ENCODE measurements around the gene SFT2D3.

SFT2D3 gene

DNA sequence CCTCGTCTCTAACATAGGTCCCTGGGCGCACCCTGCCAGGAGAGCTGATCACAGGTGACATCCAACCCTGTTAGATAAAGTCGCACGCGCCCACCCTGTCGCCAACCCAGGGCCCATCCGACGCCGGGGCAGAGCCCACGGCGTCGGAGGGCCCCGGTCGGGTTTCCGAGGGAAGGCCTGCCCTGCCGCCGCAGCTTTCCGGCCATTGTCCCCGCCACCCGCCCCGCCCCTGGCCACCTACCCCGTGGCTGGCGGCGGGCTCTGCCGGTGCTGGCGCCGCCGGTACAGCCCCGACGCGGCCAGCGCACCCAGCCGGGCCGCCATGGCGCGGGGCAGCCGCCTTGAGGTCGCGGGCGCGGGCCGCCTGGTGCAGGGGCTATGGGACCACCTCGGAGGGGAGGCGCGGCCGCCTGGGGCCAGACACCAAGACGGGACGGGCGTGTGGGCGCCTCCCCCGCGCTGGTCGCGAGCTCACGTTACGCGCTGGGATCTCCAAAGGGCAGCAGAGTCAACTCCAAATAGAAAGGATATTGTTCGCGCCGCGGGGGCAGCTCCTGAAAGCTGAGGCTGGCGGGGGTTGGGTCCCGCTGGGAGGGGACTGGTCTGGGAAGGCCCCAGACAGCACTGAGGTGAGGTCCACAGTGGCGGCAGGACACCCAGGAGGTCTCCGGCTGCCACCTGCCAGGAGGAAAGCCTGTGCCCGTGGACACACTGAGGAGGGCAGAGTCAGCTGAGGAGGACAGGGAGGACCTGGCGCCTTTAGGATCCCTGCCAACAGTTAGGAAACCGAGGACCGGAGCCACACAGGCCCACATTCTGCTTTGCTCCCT is 37.0 kb upstream of the SFT2D3 start:
- DNase-seq (ENCODE audit: low spot score), result peak; percentile 81

DNA sequence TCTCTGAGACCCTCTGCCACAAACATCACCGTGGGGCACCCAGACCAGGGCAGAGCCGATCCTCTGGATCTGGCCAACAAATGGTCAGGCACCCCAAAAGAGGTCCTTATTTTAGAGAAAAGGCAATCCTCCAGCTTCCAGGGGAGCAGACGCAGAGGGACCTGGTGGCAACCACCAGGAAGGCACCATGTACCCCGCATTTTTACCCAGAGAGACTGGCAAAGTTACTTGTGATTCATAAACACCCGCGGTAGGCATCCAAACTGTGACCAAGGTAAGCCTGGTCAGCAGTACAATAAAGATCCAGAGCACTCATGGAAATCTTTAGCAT is 36.4 kb upstream of the SFT2D3 start:
- DNase-seq (ENCODE audit: low spot score), result no peak

GRCh38 chr2:127665267-127665893 is 35.9 kb upstream of the SFT2D3 start:
- no peak for DNase-seq (ENCODE audit: low spot score)

- DNase-seq (ENCODE audit: low spot score), result no peak
These were observed 32.2 kb upstream of the SFT2D3 start for GRCh38 chr2:127669056-127669455.

DNA sequence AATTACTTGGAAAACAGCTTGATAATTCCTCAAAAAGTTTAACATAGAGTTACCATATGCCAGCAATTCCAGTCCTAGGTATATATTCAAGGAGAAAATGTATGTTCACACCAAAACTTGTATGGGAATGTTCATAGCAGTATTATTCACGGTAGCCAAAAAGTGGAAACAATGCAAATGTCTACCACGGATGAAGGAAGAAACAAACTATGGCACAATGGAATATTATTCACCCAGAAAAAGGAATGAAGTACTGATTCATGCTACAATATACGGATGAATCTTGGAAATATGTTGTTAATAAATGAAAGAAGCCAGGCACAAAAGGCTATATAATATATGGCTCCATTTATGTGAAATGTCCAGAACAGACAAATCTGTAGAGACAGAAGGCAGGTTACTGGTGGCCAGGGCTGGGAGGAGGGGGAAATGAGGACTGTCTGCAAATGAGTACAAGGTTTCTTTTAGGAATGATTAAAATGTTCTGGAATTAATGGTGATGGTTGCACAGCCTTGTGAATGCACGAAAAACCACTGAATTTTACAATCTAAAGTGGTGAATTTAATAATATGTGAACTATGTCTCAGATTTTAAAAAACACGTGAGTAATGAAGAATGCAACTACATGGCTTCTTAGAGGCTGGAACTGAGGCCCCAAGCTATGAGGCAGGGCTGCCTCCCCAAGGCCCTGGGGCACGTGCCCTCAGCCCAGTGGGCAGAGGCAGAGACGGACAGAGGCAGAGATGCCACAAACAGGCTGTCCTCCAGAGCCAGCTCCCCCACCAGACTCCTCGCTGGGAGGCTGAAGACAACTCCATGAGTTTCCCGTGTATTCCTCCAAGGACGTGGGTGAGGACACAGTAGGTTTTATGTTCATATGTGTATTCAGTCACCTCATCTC is 31.0 kb upstream of the SFT2D3 start:
- DNase-seq (ENCODE audit: low spot score), result no peak

GRCh38 chr2:127670957-127671290 is 30.4 kb upstream of the SFT2D3 start:
- DNase-seq (ENCODE audit: low spot score), result no peak

DNA sequence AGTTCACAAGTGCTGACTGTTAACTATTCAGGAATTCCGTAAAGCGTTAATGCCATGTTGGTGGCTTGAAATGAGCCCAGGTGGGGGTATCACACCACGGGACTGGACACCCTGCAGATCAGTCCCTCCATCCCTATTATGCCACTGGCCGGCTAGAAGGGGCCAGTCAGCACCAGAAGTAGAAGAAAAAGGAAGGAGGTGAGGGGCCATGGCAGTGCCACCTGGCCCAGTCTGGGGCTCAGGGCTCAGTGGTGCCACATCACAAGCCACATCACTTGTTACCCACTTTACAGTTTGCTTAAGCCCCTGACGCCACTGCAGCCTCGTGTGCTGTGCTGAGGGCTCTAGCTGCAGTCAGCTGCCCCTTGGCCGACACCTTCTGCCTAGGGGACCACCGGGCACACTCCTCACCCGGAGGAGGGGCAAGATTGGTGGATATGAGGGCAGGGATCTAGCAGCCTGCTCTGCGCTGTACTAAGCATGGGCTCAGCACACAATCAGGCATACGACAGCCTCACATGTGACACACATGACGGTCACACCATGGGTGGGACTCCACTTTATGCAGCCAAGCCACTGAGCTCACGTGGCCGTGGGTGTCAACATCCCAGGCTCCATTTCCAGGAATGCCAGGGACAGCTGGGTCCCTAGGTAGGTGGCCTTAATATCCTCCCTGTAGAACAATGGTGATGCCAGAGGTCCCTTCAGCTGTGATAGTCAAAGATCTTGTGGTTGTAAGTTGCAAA is 29.6 kb upstream of the SFT2D3 start:
- no peak for DNase-seq (ENCODE audit: low spot score)

DNA sequence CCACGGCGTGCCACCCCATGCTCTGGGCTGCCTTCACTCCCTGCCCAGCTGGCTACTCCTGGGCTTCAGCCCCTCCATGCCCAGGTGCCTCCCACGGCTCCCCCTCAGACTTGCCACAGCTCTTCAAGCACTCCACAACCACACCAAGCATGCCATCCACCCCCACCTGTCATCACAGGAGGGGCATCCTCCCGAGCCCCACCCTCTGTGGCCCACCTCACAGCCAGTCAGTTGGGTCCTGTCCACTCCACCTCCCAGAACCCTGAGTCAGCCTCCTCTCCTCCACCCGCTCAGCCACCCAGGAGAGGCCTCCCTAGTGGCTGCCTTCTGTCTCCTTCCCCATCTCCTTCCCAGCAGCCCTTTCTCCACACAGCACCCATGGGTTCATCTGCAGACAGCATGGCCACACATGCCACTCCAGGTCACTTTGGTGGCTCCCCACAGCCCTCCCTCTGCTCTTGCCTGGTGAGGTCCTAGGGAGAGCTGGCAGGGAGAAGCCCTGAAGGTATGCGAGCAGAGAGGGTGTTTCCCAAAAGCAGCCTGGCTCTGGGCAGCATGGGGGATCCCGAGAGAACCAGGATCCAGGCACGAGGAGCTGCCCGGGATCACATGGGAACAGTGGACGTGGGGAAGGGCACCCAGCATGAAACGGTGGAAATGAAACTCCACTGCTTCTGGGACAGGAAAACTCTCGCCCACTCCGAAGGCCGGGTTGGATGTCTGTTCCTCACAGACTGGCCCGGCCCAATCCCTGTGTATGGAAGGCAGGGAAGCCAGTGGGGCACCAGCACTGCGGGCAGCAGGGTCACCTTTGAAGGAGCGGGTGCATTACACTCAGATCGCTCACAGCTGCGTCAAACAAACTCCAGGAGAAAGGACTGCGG is 28.7 kb upstream of the SFT2D3 start:
- DNase-seq (ENCODE audit: low spot score), result no peak

DNA sequence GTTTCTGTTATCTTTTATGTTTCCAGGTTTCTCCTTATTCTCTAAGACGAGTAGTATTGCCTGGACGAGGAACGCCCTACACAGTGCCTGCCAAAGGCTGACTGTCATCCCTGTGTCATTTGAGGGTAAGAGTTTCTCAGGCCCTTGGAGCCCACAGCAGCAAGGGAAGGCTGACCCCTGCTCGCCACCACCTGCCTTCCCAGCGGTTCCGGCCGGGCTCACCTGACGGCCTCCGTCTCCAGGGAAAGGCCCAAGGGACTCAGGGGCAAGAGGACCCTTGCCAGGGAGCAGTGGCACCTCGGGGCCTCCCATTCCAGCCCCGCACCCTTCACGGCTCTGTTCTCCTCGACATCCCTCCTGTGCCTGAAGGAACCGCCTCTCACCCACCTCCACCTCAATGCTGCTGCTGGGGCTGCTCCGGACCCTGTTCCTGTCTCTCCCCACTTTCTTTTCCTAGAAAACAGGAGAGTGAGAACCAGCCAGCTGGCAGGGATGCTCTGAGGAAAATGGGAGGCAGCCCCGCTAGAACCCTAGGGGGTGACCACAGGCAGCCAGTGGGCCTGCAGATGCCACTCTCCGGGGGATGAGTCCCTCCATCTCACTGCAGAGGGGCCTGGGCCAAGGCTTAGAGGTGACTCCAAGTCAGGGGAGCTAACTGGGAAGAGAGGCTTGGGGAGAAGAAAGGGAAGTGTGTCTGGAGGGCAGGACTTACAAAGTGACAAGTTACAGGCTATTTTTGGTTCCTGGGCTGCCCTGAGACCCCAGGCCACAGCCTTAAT is 27.8 kb upstream of the SFT2D3 start:
- no peak for DNase-seq (ENCODE audit: low spot score)

GRCh38 chr2:127674241-127675209 is 26.8 kb upstream of the SFT2D3 start:
- peak; percentile 78 for DNase-seq (ENCODE audit: low spot score)

GRCh38 chr2:127675331-127676261 is 25.7 kb upstream of the SFT2D3 start, which contains the start of gene LIMS2:
Gene LIMS2 (minus strand): TSS chr2:127675530. CDS start chr2:127675024, 506 bp downstream.
- DNase-seq (ENCODE audit: low spot score), result peak; percentile 47

DNA sequence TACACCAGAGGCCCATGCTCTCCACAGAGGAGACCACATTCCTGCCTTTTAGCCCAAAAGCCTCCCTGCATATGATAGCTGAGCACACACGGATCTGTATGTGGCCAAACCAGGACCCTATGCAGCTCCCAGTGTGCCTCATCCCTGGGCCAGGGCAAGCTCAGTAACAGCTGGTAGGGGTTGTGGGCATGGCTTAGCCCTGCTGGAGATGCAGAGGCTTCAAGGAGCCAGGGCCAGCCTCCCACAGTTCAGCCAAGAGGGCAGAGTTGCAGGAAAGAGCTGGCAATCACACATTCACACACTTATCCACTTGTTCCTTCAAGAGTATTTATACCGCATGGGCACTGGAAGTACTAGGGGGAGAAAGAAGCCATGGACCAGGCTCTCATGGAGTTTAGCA is 24.4 kb upstream of the SFT2D3 start:
- DNase-seq (ENCODE audit: low spot score), result no peak

DNA sequence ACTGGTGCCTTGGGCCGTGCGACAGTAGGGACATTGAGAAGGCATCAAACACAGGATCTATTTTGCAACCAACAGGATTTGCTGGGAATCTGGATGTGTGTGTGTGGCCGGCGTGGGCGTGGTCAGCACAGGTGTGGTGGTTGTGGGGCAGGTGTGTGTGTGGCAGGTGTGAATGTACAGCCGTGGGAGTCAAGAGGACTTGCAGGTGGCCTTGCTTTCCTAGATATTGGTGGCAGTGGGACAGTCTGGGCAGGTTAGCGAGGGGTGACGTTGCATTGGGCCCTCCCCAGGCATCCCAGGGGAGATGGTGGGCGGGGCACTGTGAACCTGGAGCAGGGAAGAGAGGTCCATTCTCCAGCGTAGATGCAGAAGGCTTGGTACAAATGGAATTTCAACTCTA is 22.8 kb upstream of the SFT2D3 start:
- no peak for DNase-seq (ENCODE audit: low spot score)

DNA sequence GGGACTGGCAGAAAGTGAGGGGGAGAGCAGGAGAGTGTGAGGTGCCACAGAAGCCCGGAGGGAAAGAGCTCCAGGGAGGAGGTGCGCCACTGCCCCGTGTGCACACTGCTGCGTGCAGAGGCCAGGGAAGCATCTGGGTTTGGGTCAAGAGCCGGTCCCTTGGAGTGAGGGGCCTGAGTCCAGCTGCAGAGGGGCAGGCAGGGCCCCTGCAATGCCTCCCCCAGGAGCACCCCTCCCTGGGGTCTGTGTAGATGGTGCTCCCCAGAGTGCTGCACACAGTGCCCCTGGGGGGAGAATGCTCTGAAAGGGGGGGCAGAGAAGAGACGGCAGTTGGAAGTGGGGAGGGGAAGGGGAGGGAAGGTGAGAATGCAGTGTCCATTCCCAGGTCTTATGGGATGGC is 22.3 kb upstream of the SFT2D3 start:
- DNase-seq (ENCODE audit: low spot score), result no peak

GRCh38 chr2:127679680-127680361 is 21.5 kb upstream of the SFT2D3 start:
- no peak for DNase-seq (ENCODE audit: low spot score)

DNA sequence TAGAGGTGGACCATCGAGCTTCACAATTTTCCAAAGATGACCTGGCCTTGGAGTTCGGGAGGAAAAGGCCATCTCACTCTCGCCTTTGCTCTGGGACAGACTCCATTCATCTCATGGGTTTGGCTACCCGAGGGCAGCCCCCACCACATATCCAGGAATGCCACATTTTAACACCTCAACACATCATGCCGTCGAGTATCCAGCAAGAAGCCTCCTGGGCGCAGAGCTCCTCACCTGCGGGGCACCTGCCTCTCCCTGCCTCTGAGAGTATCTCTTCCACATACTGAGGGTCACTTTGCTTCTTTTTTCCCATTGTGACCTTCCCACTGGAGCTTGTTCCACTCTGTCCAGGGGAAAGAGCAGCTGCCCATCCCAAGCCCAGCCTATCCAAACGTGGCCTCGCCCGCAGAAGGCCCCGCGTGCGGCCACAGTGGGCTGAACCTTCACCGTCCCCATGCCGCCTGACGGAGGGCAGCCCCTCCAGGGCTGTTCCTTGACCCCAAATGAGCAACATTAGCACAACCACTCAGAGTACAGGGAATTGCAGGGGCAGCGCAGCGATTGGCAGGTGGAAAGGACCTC is 20.5 kb upstream of the SFT2D3 start:
- no peak for DNase-seq (ENCODE audit: low spot score)

DNA sequence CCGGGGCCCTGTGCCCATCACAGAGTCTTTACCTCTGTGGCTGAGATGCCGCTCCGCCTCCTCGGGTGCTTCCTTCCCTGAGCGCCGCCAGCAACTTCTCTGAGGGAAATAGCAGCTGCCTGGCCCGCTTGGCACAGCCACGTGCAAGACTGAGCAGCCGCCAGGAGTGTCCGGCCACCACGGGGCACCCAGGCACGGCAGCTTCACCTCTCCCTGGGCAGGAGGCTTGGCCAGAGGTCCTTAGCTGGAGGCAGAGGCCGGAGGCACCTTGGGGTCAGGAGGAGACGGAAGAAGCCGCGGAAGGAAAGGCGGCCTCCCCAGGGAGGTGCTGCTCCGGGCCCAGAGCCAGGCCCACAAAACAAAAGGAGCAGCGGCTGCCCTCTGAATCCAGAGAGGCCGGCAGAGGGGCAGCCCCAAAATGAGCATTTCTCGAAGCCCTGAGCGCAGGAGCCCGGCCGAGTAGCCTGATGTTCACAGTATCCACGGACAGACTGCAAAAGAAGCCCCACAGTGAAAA is 20.0 kb upstream of the SFT2D3 start:
- peak; percentile 57 for DNase-seq (ENCODE audit: low spot score)

Measured in kidney capillary endothelial cell (primary cell).